ENCODE data around the gene RBM33.
"Not testable (repeated sequence)": the region's sequence is repeated elsewhere in the genome, so short reads cannot be mapped to it uniquely, and the experiment has no call there.

Gene RBM33

DNA sequence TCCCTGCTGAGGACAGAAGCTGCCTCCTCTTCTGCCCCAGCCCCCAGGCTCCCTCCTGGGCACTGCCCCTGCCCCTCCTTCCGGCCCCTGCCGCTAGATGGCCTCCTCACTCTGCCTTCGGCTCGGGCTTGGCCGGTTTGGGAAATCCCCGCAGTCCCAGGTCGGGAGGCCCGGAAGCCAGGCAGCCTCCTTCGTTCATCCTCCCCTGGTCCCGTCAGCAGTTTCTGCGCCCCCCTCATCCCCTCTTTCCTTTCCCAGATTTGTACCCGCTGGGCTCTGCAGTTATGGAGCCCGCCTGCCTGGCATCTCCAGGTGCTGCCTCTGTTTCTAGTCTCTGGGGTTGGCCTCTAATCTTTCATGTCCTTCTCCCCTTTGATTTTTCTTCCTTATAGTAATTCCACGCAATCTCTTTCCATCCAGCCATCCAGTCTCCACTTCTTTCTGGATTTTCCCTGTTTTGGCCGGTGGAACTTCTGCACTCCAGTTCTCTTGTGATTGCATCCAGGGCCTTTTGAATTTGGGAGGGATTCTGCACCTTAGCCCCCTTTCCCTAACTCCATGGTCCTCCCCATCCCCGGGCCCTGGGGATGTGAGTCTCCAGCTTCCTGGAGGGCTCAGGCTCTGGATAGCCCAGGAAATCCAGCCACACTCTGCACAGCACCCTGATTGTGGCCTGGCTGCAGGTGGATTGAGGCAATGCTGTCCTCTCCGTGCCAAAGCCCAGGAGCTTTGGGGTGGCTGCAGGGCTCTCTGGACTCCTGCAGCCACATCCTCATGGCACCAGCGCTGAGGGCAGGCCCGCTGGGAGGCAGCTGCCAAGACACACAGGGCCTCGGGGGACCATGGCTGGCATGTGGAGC is 171.1 kb downstream of the RBM33 start:
- DNase-seq: peak; percentile 82
- CTCF ChIA-PET: interaction anchor here (0.7 to 1.4 kb wide), 6 partner anchors 341 to 1010 kb away, joined by 3 read pairs; no protein-coding TSS in a partner anchor
- H3K4me1 Mint-ChIP-seq: peaks cover 13% of the 10 kb centered on the region
- H3K36me3 Mint-ChIP-seq: peaks cover 2% of the 10 kb centered on the region
- peaks cover 77% of the 10 kb centered on the region for H3K27me3 Mint-ChIP-seq
- H3K4me3 Mint-ChIP-seq: no peak overlapping the region
- H3K27ac Mint-ChIP-seq: no peak overlapping the region
- peaks cover 2% of the 10 kb centered on the region for H3K9me3 Mint-ChIP-seq

- Mint-ChIP-seq H3K4me1 (peaks cover 13% of the 10 kb centered on the region), H3K4me3 (no peak overlapping the region), H3K27ac (no peak overlapping the region), H3K27me3 (peaks cover 71% of the 10 kb centered on the region), H3K36me3 (peaks cover 2% of the 10 kb centered on the region), H3K9me3 (peaks cover 2% of the 10 kb centered on the region)
- no peak for DNase-seq
- CTCF ChIA-PET: interaction anchor here (0.7 to 1.4 kb wide), 4 partner anchors 341 to 1009 kb away, joined by 3 read pairs; no protein-coding TSS in a partner anchor
Measured at GRCh38 chr7:155816192-155816508, 171.7 kb downstream of the RBM33 start.

DNA sequence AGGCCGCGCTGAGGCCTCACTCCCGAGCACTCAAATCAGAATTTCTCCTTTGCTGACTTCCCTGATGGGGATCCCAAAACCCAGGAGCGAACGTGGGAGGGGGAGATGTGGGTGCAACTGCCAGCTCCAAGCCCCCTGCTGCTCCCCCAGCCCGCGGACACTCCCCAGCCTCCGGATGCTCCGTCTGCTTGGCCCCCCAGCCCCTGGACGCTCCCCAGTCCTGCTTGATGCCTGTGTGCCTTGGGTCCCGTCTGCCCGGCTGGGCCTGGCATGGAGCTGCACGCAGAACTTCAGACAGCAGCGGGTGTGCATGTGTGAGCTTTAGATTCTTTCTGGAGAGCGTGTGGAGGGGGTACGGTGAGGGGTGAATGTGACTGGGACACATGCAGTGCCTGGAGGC is 172.5 kb downstream of the RBM33 start:
- Mint-ChIP-seq H3K27me3 (peaks cover 63% of the 10 kb centered on the region), H3K9me3 (peaks cover 2% of the 10 kb centered on the region), H3K4me3 (no peak overlapping the region), H3K36me3 (peaks cover 2% of the 10 kb centered on the region), H3K4me1 (peaks cover 8% of the 10 kb centered on the region), H3K27ac (no peak overlapping the region)
- DNase-seq: no peak
- CTCF ChIA-PET: interaction anchor here (1.1 to 1.4 kb wide), 2 partner anchors 1000 to 1008 kb away, joined by 3 read pairs; no protein-coding TSS in a partner anchor

DNA sequence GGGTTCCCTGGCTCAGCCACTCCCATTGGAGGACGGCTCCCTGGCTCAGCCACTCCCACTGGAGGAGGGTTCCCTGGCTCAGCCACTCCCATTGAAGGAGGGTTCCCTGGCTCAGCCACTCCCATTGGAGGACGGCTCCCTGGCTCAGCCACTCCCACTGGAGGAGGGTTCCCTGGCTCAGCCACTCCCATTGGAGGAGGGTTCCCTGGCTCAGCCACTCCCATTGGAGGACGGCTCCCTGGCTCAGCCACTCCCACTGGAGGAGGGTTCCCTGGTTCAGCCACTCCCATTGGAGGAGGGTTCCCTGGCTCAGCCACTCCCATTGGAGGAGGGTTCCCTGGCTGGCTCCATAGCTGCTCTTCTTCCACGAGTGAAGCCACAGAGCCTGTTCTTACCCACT is 173.1 kb downstream of the RBM33 start:
- H3K27ac Mint-ChIP-seq, DNase-seq, CTCF ChIA-PET, H3K4me1 Mint-ChIP-seq, H3K36me3 Mint-ChIP-seq, H3K9me3 Mint-ChIP-seq, H3K4me3 Mint-ChIP-seq: not testable (repeated sequence)
- peaks cover 58% of the 10 kb centered on the region for H3K27me3 Mint-ChIP-seq

DNA sequence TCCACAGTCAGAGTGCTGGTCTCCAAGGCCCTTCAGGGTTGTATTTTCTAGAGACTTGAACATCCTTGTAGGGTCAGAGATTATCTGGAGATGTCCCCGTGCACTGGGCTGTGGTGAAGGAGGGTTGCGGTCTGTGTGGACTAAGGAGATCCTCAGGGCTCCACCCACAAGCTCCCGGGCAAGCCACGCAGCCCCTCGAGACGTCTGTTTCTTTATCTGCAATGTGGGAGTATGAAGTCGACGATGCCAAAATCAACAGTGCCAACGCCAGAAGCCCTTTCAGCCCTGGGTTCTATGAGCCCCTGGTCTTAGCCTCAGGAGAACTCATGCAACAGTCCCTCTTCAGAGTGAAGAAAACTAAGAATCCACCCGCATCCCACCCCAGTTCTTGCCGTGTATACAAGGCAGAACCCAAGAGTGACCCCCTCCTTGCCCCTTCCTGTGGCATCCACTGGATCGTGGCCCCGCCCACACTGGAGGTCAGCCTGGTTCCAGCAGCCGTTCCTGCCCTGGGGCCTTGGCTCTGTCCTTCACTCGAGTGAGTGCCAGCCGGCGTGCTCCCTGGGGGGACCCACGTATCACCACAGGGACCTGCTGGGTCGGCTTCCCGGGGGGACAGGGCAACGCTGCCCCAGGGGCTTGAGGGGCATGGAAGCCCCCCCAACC is 173.8 kb downstream of the RBM33 start:
- Mint-ChIP-seq H3K36me3 (no peaks in the 10 kb centered on the region), H3K4me3 (no peak overlapping the region), H3K9me3 (peaks cover 2% of the 10 kb centered on the region), H3K4me1 (peaks cover 5% of the 10 kb centered on the region), H3K27me3 (peaks cover 50% of the 10 kb centered on the region), H3K27ac (no peak overlapping the region)
- DNase-seq: no peak
- CTCF ChIA-PET: no interaction called here

DNA sequence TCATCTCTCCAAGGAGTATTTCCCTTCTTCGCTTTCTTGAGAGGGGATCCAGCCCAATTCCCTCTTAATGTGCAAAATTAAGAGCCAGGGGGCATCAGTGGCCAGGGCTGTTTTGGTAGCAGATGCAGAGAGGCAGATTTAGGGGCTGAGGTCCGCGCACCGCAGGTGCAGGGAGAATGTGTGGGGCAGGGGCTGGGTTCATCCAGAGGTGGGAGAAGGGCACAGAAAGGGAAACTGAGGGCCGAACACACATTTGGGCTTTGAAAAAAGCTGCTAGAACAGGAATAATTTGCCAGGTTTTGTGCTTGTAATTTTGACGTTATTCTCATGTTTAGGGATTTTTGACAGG is 174.3 kb downstream of the RBM33 start:
- Mint-ChIP-seq H3K4me3 (no peak overlapping the region), H3K9me3 (peaks cover 2% of the 10 kb centered on the region), H3K27me3 (peaks cover 45% of the 10 kb centered on the region), H3K4me1 (peaks cover 5% of the 10 kb centered on the region), H3K36me3 (no peaks in the 10 kb centered on the region), H3K27ac (peak overlapping the region; percentile 33)
- CTCF ChIA-PET: no interaction called here
- no peak for DNase-seq

DNA sequence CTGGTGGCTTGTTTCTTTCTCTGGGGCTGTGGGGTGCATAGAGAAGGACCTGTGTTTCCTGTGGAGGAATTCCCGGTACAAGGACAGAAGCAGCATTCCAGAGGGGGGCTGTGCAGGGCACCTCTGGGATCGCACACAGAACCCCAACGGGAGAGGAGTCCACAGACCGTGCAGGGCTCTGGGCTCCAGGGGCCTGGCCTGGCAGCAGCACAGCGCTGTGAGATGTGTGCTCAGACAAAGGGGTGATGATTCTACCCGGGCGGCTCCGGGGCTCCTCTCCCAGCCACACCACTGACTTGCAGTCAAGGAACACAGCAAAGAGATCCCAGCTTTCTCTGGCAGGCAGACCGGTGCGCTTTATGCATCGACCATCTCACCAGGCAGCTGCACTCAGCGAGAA is 174.7 kb downstream of the RBM33 start:
- peaks cover 41% of the 10 kb centered on the region for H3K27me3 Mint-ChIP-seq
- H3K27ac Mint-ChIP-seq: peak overlapping the region; percentile 33
- H3K4me1 Mint-ChIP-seq: peaks cover 5% of the 10 kb centered on the region
- DNase-seq: no peak
- H3K4me3 Mint-ChIP-seq: no peak overlapping the region
- CTCF ChIA-PET: no interaction called here
- peaks cover 2% of the 10 kb centered on the region for H3K9me3 Mint-ChIP-seq
- H3K36me3 Mint-ChIP-seq: no peaks in the 10 kb centered on the region

GRCh38 chr7:155820246-155820645 is 175.8 kb downstream of the RBM33 start:
- CTCF ChIA-PET: interaction anchor here (0.6 kb wide), 1 partner anchor 1576 kb away, joined by 3 read pairs; no protein-coding TSS in a partner anchor
- no peak overlapping the region for H3K27ac Mint-ChIP-seq
- DNase-seq: no peak
- peaks cover 30% of the 10 kb centered on the region for H3K27me3 Mint-ChIP-seq
- H3K4me3 Mint-ChIP-seq: no peak overlapping the region
- peaks cover 2% of the 10 kb centered on the region for H3K9me3 Mint-ChIP-seq
- H3K4me1 Mint-ChIP-seq: peaks cover 4% of the 10 kb centered on the region
- no peaks in the 10 kb centered on the region for H3K36me3 Mint-ChIP-seq

DNA sequence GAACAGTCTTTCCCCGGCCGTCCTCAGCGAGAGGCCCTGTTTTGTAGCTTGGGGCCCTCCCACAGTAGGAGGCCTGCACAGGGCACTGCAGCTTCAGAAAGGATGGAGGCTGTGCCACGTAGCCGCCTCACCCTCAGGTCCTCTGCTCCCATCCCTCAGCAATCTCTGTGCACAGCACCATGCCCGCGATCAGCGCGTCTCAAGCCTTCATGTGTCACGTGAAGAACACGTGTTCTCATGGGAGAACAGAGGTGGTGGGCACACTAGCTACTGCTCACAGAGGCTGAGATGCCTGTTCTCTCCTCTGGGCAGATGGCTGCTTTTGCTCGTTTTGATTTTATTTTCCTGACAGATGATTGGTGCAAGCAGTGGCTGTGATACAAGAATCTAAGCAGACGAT is 176.3 kb downstream of the RBM33 start:
- H3K36me3 Mint-ChIP-seq: no peaks in the 10 kb centered on the region
- H3K9me3 Mint-ChIP-seq: peaks cover 2% of the 10 kb centered on the region
- H3K27ac Mint-ChIP-seq: no peak overlapping the region
- DNase-seq: no peak
- no peak overlapping the region for H3K4me3 Mint-ChIP-seq
- CTCF ChIA-PET: interaction anchor here (0.6 kb wide), 1 partner anchor 1575 kb away, joined by 3 read pairs; no protein-coding TSS in a partner anchor
- no peaks in the 10 kb centered on the region for H3K4me1 Mint-ChIP-seq
- H3K27me3 Mint-ChIP-seq: peaks cover 25% of the 10 kb centered on the region

- no peak overlapping the region for H3K27ac Mint-ChIP-seq
- DNase-seq: no peak
- peaks cover 14% of the 10 kb centered on the region for H3K27me3 Mint-ChIP-seq
- H3K36me3 Mint-ChIP-seq: no peaks in the 10 kb centered on the region
- no peaks in the 10 kb centered on the region for H3K4me1 Mint-ChIP-seq
- H3K9me3 Mint-ChIP-seq: peaks cover 2% of the 10 kb centered on the region
- H3K4me3 Mint-ChIP-seq: no peak overlapping the region
- CTCF ChIA-PET: no interaction called here
Measured at GRCh38 chr7:155821851-155822250, 177.4 kb downstream of the RBM33 start.

DNA sequence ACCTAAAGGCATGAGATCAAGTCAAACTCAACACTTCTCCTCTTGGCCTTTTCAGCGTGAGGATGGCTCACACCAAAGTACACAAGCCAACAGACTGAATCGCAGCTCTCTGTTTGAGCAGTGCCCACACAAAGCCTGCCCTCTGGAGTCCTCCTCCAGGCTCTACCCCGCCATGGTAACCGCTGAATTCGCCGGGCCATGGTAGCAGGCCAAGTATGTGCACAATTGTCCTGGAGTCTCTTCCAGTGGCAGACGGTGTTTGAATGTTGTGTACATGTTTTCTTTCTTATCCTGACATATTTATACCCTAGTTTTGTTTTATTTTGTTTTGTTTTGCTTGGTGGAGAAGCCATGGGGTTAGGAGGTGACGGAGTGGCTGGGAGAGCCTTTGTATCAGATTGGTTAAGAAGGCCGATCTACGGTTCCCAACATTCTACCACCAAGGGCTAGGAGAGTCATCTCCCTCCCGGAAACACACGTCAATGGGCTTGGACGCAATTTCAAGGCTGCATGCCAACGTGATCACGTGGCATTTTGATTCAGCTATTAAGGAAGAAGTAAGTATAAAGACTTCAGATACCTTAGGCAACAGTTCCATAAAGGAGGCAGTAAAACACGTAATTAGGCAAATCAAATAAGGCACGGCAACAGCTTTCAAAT is 179.9 kb downstream of the RBM33 start:
- CTCF ChIA-PET: interaction anchor here (0.6 kb wide), 1 partner anchor 14 kb away, joined by 3 read pairs; no protein-coding TSS in a partner anchor
- no peak overlapping the region for H3K4me3 Mint-ChIP-seq

DNA sequence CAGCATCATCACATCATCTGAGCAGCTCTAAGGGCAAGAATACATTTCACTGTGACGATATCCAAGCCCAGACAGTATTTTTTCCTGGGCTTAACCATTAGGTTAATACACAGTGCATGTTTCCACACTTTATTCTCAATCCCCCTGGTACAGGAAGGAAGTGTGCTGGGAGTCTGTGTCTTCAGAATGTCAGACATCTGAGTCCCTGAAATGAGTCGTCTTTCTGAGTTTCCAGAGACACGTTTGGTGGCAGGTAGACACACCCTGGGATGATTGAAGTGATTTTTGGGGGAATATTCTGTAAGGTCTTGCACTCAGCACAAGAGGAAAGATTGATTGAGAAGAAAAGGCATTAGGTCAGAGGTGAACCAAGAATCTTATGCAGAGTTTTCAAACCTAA is 180.9 kb downstream of the RBM33 start:
- no peak for DNase-seq
- no peak overlapping the region for H3K4me3 Mint-ChIP-seq
- H3K27ac Mint-ChIP-seq: no peak overlapping the region
- no peaks in the 10 kb centered on the region for H3K36me3 Mint-ChIP-seq
- H3K4me1 Mint-ChIP-seq: no peaks in the 10 kb centered on the region
- H3K27me3 Mint-ChIP-seq: no peaks in the 10 kb centered on the region
- CTCF ChIA-PET: no interaction called here
- no peaks in the 10 kb centered on the region for H3K9me3 Mint-ChIP-seq

More for the DNA sequence above, 179.9 kb downstream of the RBM33 start:
- Mint-ChIP-seq H3K4me1 (no peaks in the 10 kb centered on the region), H3K36me3 (no peaks in the 10 kb centered on the region), H3K9me3 (no peaks in the 10 kb centered on the region), H3K27ac (no peak overlapping the region), H3K27me3 (no peaks in the 10 kb centered on the region)
- DNase-seq: no peak

DNA sequence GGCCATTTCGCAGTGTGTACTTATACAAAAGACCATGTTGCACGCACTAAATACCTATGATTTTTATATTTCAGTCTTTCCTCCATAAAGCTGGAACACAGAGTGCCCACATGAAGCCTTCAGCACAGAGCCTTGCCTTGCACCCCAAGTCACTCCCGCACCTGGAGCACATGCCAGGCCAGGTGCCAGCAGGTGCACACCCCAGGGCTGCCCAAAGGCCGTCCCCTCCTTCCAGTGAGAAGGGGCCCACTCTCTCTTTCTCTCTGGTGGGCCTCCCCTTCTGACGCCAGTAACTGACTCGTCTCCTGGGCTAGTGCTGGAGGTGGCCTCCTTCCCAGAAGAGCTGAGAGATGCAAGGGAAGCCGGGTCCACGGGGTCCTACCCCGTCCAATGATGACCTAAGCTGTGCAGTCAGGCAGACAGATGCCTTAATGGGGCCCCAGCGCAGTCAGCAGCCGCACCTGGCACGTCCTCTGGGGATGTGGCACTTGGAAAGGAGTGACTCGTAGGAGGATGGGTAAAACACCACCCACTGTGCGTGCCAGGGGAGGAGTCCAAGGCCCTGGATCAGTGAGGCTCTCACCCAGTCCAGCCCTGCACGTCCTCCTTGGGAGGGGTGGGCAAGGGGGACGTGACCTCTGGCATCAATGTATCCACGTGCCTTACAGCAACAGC is 185.5 kb downstream of the RBM33 start:
- no peak overlapping the region for H3K4me3 Mint-ChIP-seq
- H3K9me3 Mint-ChIP-seq: no peaks in the 10 kb centered on the region
- H3K36me3 Mint-ChIP-seq: no peaks in the 10 kb centered on the region

More for the DNA sequence above, 185.5 kb downstream of the RBM33 start:
- Mint-ChIP-seq H3K27me3 (peaks cover 6% of the 10 kb centered on the region), H3K4me1 (no peaks in the 10 kb centered on the region), H3K27ac (no peak overlapping the region)
- CTCF ChIA-PET: no interaction called here
- no peak for DNase-seq
